GM23338 (cell line): ENCODE results near the gene WRNIP1. TPM values are rescaled to one million over a fixed set of nuclear protein-coding genes. Genes with fewer than 3 reads are reported as not detected.

ENCODE experiments used
- ATAC-seq: fragments of 200-7000 bp; cut with Tn5 transposase; 3 replicates; pipeline ENCODE4 v1.9.1; 2020
- DNase-seq: peaks from one replicate; pipeline ENCODE4 v3.0.0-alpha.2; 2015; ENCODE audit warnings: low spot score
- H2AFZ ChIP-seq: fragments of 200-600 bp; sonication (generic); 2 replicates; pipeline ENCODE4 v1.8.0; 2016; ENCODE audit warnings: antibody characterized with exemption, mild to moderate bottlenecking, moderate library complexity
- H3F3A ChIP-seq: fragments of 200-600 bp; sonication (generic); replicated peaks from 2 replicates; pipeline ENCODE4 v1.8.0; 2017; ENCODE audit warnings: antibody characterized with exemption, mixed run types, low read depth
- H3K27ac ChIP-seq: fragments of 200-600 bp; sonication (generic); 2 replicates; pipeline ENCODE4 v1.6.1; 2016; ENCODE audit warnings: low read depth
- H3K27me3 ChIP-seq: fragments of 200-600 bp; sonication (generic); 2 replicates; pipeline ENCODE4 v1.8.0; 2016; ENCODE audit warnings: mild to moderate bottlenecking, mixed run types, moderate library complexity; ENCODE audit not compliant: insufficient read depth
- H3K36me3 ChIP-seq: fragments of 200-600 bp; sonication (generic); 2 replicates; pipeline ENCODE4 v1.8.0; 2016; ENCODE audit warnings: mild to moderate bottlenecking; ENCODE audit not compliant: insufficient read depth
- H3K4me1 ChIP-seq: fragments of 200-600 bp; sonication (generic); 2 replicates; pipeline ENCODE4 v1.8.0; 2016; ENCODE audit warnings: mild to moderate bottlenecking, moderate library complexity; ENCODE audit not compliant: insufficient read depth
- H3K4me2 ChIP-seq: fragments of 200-600 bp; sonication (generic); 2 replicates; pipeline ENCODE4 v1.7.1; 2017; ENCODE audit warnings: mixed run types
- H3K4me3 ChIP-seq: fragments of 200-600 bp; sonication (generic); 2 replicates; pipeline ENCODE4 v1.6.1; 2016; ENCODE audit warnings: mixed run types
- H3K79me2 ChIP-seq: fragments of 200-600 bp; sonication (generic); replicated peaks from 2 replicates; pipeline ENCODE4 v1.8.0; 2017; ENCODE audit warnings: mild to moderate bottlenecking; ENCODE audit not compliant: insufficient read depth
- H3K9me2 ChIP-seq: fragments of 200-600 bp; sonication (generic); 2 replicates; pipeline ENCODE4 v1.8.0; 2017; ENCODE audit not compliant: insufficient read depth
- H4K20me1 ChIP-seq: fragments of 200-600 bp; sonication (generic); replicated peaks from 2 replicates; pipeline ENCODE4 v1.8.0; 2017; ENCODE audit warnings: mild to moderate bottlenecking; ENCODE audit not compliant: insufficient read depth
- H3K27ac Mint-ChIP-seq: 2 replicates; pipeline ENCODE4 v1.8.0; 2020; ENCODE audit warnings: inconsistent platforms, mild to moderate bottlenecking, moderate library complexity, mixed read lengths
- H3K27me3 Mint-ChIP-seq: 3 replicates; pipeline ENCODE4 v1.8.0; 2022; ENCODE audit warnings: low read depth, mild to moderate bottlenecking, moderate library complexity, mixed read lengths, inconsistent platforms; ENCODE audit not compliant: insufficient read depth, poor library complexity
- H3K36me3 Mint-ChIP-seq: 3 replicates; pipeline ENCODE4 v1.8.0; 2021; ENCODE audit warnings: low read depth, mild to moderate bottlenecking, inconsistent platforms, moderate library complexity, mixed read lengths
- H3K4me1 Mint-ChIP-seq: 3 replicates; pipeline ENCODE4 v1.8.0; 2020; ENCODE audit warnings: mild to moderate bottlenecking, inconsistent platforms, mixed read lengths
- H3K4me3 Mint-ChIP-seq: 3 replicates; pipeline ENCODE4 v1.8.0; 2021; ENCODE audit warnings: moderate library complexity, mild to moderate bottlenecking, inconsistent platforms, mixed read lengths
- H3K9me3 Mint-ChIP-seq: 3 replicates; pipeline ENCODE4 v1.8.0; 2020; ENCODE audit warnings: moderate library complexity, mild to moderate bottlenecking, inconsistent platforms, mixed read lengths
- CREB1 ChIP-seq: fragments of 250-450 bp; sonication (Bioruptor Pico); IDR thresholded peaks from 2 replicates; pipeline ENCODE4 v1.5.0; 2020; ENCODE audit warnings: low read depth, mild to moderate bottlenecking, moderate library complexity
- CTCF ChIP-seq, 2 experiments: fragments of 200-600 bp in 1 of 2; sonication (generic) in 1 of 2; conservative IDR thresholded peaks; 2 replicates each; pipeline versions ENCODE4 v1.5.1 to v1.6.1; 2016 to 2017; ENCODE audit warnings: antibody characterized with exemption in 2 of 2, low read depth in 2 of 2, mild to moderate bottlenecking in 2 of 2, moderate library complexity in 1 of 2
- ETS1 ChIP-seq: IDR thresholded peaks from 2 replicates; pipeline ENCODE4 v1.6.1; 2016; ENCODE audit warnings: antibody characterized with exemption
- EZH2phosphoT487 ChIP-seq: fragments of 200-600 bp; sonication (generic); IDR thresholded peaks from one replicate; pipeline ENCODE4 v1.8.1; 2018; ENCODE audit warnings: antibody characterized with exemption; ENCODE audit not compliant: unreplicated experiment
- JUNB ChIP-seq: IDR thresholded peaks from one replicate; pipeline ENCODE4 v1.6.1; 2016; ENCODE audit warnings: antibody characterized with exemption; ENCODE audit not compliant: unreplicated experiment
- NANOG ChIP-seq: IDR thresholded peaks from 2 replicates; pipeline ENCODE4 v1.6.1; 2016; ENCODE audit warnings: antibody characterized with exemption, borderline replicate concordance
- POLR2AphosphoS5 ChIP-seq: IDR thresholded peaks from 2 replicates; pipeline ENCODE4 v1.6.1; 2016; ENCODE audit warnings: antibody characterized with exemption, low read depth
- STAT1 ChIP-seq: IDR thresholded peaks from one replicate; pipeline ENCODE4 v1.6.1; 2016; ENCODE audit warnings: antibody characterized with exemption; ENCODE audit not compliant: unreplicated experiment
- ZNF114 ChIP-seq: fragments of 250-450 bp; sonication (Bioruptor Pico); IDR thresholded peaks from 2 replicates; pipeline ENCODE4 v1.5.0; 2020; ENCODE audit warnings: mild to moderate bottlenecking, moderate library complexity
- ZNF331 ChIP-seq: fragments of 250-450 bp; sonication (Bioruptor Pico); IDR thresholded peaks from 2 replicates; pipeline ENCODE4 v1.5.0; 2020; ENCODE audit warnings: low read depth, mild to moderate bottlenecking, moderate library complexity
- polyA plus RNA-seq: library from polyadenylated mRNA; unstranded; fragments of >200 nt; fragmentation: Nextera tagmentation; extraction: Ambion mirVana; gene quantifications from 2 replicates; pipeline ENCODE4 v1.2.1, GENCODE V29; 2016
- total RNA-seq: library from RNA; depleted of rRNA; stranded (reverse); fragments of >200 nt; shearing (Covaris generic); gene quantifications from 2 replicates; pipeline ENCODE4 v1.2.3, GENCODE V29; 2014
- TF ChIP-seq, protein P1 (sequence below): IDR thresholded peaks from one replicate; pipeline ENCODE4 v1.6.1; 2018; ENCODE audit warnings: antibody characterized with exemption; ENCODE audit not compliant: unreplicated experiment
- TF ChIP-seq, protein P2 (sequence below): fragments of 250-450 bp; sonication (Bioruptor Pico); IDR thresholded peaks from 2 replicates; pipeline ENCODE4 v1.5.0; 2020; ENCODE audit warnings: mild to moderate bottlenecking, moderate library complexity

WRNIP1 gene
- total and polyA plus RNA-seq, 2 experiments from 2014 or later, result 27.6 to 66.0 TPM

DNA sequence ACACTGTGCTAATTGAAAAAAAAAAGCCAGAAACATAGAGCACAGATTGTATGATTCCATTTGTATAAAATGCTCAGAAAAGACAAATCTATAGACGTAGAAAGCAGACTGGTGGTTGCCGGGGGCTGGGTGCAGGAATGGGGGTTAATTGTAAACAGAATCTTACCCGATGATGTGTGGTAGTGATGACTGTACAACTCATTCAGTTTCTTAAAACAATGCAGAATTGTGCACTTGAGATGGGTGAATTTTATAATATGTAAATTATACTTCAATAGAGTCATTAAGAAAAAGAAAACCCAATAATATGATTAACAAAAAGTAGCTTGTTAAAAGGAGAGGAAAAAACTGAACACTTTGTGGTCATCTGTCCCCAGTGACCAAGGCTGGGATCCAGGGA is 10.8 kb upstream of the WRNIP1 start (continued):
- TF ChIP-seq, protein P1, sequence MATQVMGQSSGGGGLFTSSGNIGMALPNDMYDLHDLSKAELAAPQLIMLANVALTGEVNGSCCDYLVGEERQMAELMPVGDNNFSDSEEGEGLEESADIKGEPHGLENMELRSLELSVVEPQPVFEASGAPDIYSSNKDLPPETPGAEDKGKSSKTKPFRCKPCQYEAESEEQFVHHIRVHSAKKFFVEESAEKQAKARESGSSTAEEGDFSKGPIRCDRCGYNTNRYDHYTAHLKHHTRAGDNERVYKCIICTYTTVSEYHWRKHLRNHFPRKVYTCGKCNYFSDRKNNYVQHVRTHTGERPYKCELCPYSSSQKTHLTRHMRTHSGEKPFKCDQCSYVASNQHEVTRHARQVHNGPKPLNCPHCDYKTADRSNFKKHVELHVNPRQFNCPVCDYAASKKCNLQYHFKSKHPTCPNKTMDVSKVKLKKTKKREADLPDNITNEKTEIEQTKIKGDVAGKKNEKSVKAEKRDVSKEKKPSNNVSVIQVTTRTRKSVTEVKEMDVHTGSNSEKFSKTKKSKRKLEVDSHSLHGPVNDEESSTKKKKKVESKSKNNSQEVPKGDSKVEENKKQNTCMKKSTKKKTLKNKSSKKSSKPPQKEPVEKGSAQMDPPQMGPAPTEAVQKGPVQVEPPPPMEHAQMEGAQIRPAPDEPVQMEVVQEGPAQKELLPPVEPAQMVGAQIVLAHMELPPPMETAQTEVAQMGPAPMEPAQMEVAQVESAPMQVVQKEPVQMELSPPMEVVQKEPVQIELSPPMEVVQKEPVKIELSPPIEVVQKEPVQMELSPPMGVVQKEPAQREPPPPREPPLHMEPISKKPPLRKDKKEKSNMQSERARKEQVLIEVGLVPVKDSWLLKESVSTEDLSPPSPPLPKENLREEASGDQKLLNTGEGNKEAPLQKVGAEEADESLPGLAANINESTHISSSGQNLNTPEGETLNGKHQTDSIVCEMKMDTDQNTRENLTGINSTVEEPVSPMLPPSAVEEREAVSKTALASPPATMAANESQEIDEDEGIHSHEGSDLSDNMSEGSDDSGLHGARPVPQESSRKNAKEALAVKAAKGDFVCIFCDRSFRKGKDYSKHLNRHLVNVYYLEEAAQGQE, result no peak
- no peak for TF ChIP-seq ZNF331 (CRISPR knock-in tag)
- no peak for TF ChIP-seq EZH2phosphoT487
- no peak for TF ChIP-seq JUNB
- TF ChIP-seq ZNF114 (CRISPR knock-in tag), result no peak
- no peak for TF ChIP-seq NANOG
- TF ChIP-seq CTCF (conservative IDR thresholded peaks at IDR 0.05; ENCODE audit: low read depth in 2 of 2), result no peak
- no peak for TF ChIP-seq STAT1
- no peak for TF ChIP-seq POLR2AphosphoS5
- TF ChIP-seq CREB1, result no peak

- no peaks in the 10 kb centered on the region for H3K4me1 Mint-ChIP-seq
- Histone ChIP-seq H4K20me1 (no peaks in the 10 kb centered on the region), H3K4me2 (no peak overlapping the region), H3K4me1 (no peaks in the 10 kb centered on the region), H3K27me3 (no peaks in the 10 kb centered on the region), H3F3A (no peaks in the 10 kb centered on the region), H3K79me2 (no peaks in the 10 kb centered on the region), H3K36me3 (no peaks in the 10 kb centered on the region), H3K4me3 (no peak overlapping the region), H3K9me2 (no peaks in the 10 kb centered on the region), H2AFZ (no peak overlapping the region), H3K27ac (no peak overlapping the region)
- H3K9me3 Mint-ChIP-seq, result no peaks in the 10 kb centered on the region
- H3K4me3 Mint-ChIP-seq, result no peak overlapping the region
- no peak overlapping the region for H3K27ac Mint-ChIP-seq
- no peak for ATAC-seq
- DNase-seq, result no peak
- H3K27me3 Mint-ChIP-seq, result peaks cover 2% of the 10 kb centered on the region
- H3K36me3 Mint-ChIP-seq, result no peaks in the 10 kb centered on the region
- TF ChIP-seq ZNF114 (CRISPR knock-in tag), result no peak
- TF ChIP-seq ETS1, result no peak
- no peak for TF ChIP-seq STAT1
- no peak for TF ChIP-seq ZNF331 (CRISPR knock-in tag)
- no peak for TF ChIP-seq POLR2AphosphoS5
- TF ChIP-seq, protein P2, sequence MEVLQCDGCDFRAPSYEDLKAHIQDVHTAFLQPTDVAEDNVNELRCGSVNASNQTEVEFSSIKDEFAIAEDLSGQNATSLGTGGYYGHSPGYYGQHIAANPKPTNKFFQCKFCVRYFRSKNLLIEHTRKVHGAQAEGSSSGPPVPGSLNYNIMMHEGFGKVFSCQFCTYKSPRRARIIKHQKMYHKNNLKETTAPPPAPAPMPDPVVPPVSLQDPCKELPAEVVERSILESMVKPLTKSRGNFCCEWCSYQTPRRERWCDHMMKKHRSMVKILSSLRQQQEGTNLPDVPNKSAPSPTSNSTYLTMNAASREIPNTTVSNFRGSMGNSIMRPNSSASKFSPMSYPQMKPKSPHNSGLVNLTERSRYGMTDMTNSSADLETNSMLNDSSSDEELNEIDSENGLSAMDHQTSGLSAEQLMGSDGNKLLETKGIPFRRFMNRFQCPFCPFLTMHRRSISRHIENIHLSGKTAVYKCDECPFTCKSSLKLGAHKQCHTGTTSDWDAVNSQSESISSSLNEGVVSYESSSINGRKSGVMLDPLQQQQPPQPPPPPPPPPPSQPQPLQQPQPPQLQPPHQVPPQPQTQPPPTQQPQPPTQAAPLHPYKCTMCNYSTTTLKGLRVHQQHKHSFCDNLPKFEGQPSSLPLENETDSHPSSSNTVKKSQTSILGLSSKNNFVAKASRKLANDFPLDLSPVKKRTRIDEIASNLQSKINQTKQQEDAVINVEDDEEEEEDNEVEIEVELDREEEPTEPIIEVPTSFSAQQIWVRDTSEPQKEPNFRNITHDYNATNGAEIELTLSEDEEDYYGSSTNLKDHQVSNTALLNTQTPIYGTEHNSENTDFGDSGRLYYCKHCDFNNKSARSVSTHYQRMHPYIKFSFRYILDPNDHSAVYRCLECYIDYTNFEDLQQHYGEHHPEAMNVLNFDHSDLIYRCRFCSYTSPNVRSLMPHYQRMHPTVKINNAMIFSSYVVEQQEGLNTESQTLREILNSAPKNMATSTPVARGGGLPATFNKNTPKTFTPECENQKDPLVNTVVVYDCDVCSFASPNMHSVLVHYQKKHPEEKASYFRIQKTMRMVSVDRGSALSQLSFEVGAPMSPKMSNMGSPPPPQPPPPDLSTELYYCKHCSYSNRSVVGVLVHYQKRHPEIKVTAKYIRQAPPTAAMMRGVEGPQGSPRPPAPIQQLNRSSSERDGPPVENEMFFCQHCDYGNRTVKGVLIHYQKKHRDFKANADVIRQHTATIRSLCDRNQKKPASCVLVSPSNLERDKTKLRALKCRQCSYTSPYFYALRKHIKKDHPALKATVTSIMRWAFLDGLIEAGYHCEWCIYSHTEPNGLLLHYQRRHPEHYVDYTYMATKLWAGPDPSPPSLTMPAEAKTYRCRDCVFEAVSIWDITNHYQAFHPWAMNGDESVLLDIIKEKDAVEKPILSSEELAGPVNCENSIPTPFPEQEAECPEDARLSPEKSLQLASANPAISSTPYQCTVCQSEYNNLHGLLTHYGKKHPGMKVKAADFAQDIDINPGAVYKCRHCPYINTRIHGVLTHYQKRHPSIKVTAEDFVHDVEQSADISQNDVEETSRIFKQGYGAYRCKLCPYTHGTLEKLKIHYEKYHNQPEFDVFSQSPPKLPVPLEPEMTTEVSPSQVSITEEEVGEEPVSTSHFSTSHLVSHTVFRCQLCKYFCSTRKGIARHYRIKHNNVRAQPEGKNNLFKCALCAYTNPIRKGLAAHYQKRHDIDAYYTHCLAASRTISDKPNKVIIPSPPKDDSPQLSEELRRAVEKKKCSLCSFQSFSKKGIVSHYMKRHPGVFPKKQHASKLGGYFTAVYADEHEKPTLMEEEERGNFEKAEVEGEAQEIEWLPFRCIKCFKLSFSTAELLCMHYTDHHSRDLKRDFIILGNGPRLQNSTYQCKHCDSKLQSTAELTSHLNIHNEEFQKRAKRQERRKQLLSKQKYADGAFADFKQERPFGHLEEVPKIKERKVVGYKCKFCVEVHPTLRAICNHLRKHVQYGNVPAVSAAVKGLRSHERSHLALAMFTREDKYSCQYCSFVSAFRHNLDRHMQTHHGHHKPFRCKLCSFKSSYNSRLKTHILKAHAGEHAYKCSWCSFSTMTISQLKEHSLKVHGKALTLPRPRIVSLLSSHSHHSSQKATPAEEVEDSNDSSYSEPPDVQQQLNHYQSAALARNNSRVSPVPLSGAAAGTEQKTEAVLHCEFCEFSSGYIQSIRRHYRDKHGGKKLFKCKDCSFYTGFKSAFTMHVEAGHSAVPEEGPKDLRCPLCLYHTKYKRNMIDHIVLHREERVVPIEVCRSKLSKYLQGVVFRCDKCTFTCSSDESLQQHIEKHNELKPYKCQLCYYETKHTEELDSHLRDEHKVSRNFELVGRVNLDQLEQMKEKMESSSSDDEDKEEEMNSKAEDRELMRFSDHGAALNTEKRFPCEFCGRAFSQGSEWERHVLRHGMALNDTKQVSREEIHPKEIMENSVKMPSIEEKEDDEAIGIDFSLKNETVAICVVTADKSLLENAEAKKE (CRISPR knock-in tag), result no peak
These were observed 10.3 kb upstream of the WRNIP1 start for GRCh38 chr6:2754911-2755310.
